Measurements from ENCODE around the gene PPP4R1.

The PPP4R1 gene

DNA sequence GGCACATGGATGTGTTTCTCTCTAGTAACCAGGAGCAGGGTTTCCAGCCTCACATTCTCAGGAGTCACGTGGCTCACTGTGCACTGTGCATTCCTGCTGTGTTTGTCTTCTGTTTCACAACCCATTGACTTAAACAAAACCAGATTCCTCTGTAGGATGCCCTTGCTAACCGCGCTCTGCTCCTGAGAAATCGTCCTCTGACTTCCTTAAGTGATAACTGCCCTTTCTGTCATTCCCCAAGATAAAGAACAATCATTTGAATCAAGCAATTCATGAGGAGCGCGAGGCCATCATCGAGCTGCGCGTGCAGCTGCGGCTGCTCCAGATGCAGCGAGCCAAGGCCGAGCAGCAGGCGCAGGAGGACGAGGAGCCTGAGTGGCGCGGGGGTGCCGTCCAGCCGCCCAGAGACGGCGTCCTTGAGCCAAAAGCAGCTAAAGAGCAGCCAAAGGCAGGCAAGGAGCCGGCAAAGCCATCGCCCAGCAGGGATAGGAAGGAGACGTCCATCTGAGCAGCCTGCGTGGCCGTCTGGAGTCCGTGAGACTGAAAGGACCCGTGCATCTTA is 78.8 kb downstream of the PPP4R1 start:
- TF ChIP-seq GATA2 (IDR thresholded peaks at IDR 0.05; ENCODE audit: low read depth, low read length) (no peak), GATA3 (IDR thresholded peaks at IDR 0.05; ENCODE audit: low read depth, low read length) (no peak)

DNA sequence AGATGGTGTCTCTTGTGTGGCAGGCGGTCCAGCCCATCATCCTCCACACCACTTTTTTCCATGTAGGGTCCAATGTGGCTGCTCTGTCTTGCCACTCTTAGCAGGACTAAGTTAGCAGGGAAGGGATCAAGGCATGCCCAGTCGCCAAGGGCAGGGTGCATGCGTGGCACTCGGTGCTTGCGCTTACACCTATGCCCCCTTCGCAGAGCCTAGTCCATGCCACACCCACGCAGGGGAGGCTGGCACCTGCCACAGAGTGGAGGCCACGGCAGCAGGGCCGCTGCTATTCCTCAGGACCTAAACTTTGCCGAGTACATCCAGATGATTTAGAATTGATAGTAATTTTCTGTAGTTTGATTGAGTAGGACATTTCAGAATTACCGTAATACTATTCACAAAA is 79.5 kb downstream of the PPP4R1 start:
- TF ChIP-seq GATA2 (IDR thresholded peaks at IDR 0.05; ENCODE audit: low read depth, low read length), result no peak
- TF ChIP-seq GATA3 (IDR thresholded peaks at IDR 0.05; ENCODE audit: low read depth, low read length), result no peak

DNA sequence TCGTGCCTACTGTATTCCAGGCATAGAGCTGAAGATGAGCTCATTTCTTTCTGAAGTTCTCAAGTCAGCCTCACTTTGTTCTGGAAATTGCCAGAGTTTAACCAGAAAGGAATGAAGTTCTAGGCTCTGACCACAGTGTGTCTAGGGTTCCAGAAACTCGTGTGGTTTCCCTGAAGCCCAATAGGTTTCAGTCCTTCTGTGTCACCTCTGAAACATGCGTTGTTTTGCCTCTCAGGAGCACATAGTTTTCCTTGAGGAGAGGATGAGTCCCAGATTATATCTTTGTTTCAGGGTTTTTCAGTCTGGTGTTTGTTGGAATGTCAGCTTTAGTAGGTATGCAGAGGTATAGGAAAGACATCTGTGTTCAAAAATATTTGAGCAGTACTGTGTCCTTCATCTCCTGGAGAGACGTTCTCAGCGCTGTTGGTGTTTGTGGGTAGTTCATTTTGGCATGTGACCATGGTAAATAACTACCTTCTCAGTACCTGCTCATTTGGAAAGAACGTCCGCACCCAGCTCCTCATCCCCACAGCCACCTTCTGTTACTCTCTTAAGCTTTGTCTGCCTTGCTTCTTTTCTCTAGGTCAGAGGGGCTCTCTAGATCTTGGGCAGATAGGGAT is 82.5 kb downstream of the PPP4R1 start:
- TF ChIP-seq GATA3 (IDR thresholded peaks at IDR 0.05; ENCODE audit: low read depth, low read length) (no peak), GATA2 (IDR thresholded peaks at IDR 0.05; ENCODE audit: low read depth, low read length) (no peak)

DNA sequence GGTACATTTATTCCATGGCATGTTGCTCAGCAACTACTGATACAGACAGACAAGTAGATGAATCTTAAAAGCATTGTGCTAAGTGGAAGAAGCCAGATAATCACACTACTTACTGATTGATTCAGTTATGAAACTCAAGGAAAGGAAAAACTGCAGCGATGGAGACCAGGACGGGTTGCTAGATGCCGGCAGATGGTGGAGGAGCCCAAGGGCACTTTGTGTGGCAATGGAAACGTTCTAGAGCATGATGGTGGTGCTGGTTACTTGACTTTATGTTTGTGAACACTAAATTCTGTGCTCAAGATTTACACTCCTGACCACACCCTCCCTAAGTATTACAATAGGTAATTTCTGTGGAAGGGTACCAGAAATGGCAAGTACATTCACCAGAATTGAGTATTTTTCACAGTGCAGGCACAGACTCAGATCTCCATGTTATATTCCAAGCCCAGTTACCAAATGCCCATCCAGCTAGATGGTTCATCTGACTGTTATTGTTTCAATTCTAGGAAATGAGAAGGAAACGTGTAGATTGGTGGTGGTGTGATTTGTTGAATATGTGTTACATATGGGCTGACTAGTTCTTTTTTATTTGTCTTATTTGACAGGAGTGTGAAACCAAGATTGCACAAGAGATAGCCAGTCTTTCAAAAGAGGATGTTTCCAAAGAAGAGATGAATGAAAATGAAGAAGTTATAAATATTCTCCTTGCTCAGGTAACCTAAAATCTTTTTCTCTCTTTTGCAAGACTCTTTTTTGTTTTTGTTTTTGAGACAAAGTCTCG is 83.9 kb downstream of the PPP4R1 start:
- TF ChIP-seq GATA3 (IDR thresholded peaks at IDR 0.05; ENCODE audit: low read depth, low read length) (no peak), GATA2 (IDR thresholded peaks at IDR 0.05; ENCODE audit: low read depth, low read length) (no peak)

DNA sequence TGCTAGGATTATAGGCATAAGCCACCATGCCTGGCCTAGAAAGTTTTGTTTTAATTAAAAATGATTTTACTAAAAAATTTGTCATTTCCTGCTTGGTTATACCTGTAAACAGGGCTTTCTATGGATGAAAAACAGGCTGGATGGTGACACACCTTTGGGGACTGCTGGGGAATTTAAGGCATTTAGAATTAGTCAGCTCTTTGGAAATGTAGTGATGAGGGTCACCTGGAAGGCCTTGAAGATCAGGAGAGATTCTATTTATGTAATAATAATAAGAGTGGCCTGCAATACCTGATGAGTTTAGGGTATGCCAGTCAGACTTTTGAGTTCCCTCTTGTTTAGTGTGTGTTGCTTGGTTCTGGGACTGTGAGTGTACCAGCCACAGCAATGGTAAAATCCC is 87.9 kb downstream of the PPP4R1 start:
- TF ChIP-seq GATA3 (IDR thresholded peaks at IDR 0.05; ENCODE audit: low read depth, low read length), result no peak
- TF ChIP-seq GATA2 (IDR thresholded peaks at IDR 0.05; ENCODE audit: low read depth, low read length), result no peak

DNA sequence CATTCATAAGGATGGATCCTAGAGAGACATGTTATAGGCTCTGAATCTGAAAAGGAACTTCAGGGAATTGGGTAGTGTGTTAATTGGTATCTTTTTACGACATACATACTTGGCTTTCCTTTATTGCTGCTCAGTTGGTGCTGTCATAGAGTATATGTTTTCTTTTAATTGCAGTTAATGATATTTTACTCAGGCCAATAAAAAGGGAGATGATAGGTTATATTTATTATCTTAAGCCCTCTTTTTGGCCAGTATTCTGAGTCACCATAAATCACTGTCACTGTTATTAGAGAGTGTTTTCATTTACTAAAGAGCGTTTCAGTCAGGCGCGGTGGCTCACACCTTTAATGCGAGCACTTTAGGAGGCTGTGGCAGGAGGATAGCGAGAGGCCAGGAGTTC is 91.4 kb downstream of the PPP4R1 start:
- TF ChIP-seq GATA3 (IDR thresholded peaks at IDR 0.05; ENCODE audit: low read depth, low read length) (no peak), GATA2 (IDR thresholded peaks at IDR 0.05; ENCODE audit: low read depth, low read length) (no peak)

DNA sequence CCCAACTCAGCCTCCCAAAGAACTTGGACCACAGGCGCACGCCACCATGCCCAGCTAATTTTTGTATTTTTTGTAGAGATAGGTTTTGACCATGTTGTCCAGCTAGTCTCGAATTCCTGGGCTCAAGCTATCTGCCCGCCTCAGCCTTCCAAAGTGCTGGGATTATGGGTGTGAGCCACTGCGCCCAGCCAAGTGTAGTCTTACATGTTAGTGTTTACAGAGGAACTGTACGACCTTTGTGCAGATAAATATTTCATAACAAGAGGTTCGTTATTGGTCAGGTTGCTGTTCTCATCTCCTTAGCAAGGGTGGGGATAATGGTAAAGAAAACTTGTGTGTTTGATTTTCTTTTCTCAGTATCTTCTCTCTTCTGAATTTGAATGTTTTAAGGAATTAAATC is 92.6 kb downstream of the PPP4R1 start:
- no peak for TF ChIP-seq GATA2 (IDR thresholded peaks at IDR 0.05; ENCODE audit: low read depth, low read length)
- TF ChIP-seq GATA3 (IDR thresholded peaks at IDR 0.05; ENCODE audit: low read depth, low read length), result no peak

DNA sequence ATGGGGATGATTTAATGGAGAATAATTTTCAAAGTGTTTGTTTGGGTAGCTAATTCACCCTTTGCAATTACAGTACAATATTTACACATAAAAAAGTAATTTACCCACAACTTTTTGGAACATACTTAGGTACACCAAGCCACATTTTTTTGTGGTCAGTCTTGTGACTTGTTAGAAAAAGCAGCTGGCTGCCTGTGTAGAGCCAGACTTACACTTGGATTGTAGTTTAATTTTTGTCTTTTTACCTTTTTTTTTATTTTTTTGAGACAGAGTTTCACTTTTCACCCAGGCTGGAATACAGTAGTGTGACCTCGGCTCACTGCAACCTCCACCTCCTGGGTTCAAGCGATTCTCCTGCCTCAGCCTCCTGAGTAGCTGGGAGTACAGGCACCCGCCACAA is 93.7 kb downstream of the PPP4R1 start:
- TF ChIP-seq GATA2 (IDR thresholded peaks at IDR 0.05; ENCODE audit: low read depth, low read length) (no peak), GATA3 (IDR thresholded peaks at IDR 0.05; ENCODE audit: low read depth, low read length) (no peak)

DNA sequence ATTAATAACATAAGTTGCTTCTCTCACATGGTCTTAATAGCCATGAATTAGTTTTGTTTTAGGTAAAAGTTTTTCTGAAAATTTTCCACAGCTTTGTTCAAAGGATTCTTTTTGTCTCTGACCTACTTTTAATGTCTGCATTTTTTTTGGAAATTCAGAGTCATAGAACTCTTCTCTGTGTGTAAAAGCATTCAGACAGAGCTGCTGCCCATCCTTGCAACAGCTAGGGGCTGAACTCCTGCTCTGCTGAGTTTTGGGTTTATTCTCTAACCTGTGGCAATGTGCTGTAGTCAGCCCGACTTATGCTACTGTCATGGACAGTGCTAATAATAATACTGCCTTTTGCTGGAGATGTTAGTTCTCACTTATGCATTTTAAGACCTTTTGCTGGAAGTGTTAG is 95.0 kb downstream of the PPP4R1 start:
- TF ChIP-seq GATA2 (IDR thresholded peaks at IDR 0.05; ENCODE audit: low read depth, low read length), result no peak
- no peak for TF ChIP-seq GATA3 (IDR thresholded peaks at IDR 0.05; ENCODE audit: low read depth, low read length)

DNA sequence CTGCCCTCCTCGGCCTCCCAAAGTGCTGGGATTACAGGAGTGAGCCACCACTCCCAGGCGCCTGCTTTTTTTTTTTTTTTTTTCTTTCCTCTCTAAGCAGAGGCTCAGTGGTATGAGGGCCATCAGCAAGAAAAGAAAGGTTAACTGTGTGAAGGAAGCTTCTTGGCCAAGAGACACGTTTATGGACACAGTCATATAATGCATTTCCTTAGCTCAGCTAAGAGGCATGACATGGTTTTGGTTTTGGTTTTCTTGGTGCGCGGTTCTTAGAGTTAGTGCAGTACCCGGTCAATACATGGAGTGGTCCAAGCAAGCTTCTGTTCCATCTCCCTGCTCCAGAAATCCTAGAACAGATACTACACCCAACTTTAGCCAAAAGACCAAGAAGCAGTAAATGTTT is 96.5 kb downstream of the PPP4R1 start:
- TF ChIP-seq GATA2 (IDR thresholded peaks at IDR 0.05; ENCODE audit: low read depth, low read length), result no peak
- no peak for TF ChIP-seq GATA3 (IDR thresholded peaks at IDR 0.05; ENCODE audit: low read depth, low read length)

DNA sequence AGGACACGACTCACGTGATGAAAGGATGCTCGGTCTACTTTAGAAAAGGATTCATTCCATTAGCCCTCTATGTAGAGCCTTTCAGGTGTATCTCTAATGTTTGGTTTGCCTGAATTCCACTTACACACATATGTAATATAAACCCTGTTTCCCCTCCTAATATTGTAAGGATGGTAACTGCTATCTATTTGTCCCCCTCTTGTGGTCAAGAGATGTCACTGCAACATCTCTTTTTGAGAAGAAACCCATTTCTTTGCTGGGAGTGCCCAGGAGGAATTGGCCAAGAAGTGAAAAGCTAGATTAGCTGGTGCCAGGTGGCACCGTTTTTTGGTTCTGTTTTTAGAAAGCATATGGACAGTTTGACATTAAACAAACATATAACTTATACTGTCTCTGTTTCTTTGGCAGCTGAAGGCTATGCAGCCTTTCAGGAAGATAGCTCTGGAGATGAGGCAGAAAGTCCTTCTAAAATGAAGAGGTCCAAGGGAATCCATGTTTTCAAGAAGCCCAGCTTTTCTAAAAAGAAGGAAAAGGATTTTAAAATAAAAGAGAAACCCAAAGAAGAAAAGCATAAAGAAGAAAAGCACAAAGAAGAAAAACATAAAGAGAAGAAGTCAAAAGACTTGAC is 97.8 kb downstream of the PPP4R1 start:
- no peak for TF ChIP-seq GATA3 (IDR thresholded peaks at IDR 0.05; ENCODE audit: low read depth, low read length)
- no peak for TF ChIP-seq GATA2 (IDR thresholded peaks at IDR 0.05; ENCODE audit: low read depth, low read length)

DNA sequence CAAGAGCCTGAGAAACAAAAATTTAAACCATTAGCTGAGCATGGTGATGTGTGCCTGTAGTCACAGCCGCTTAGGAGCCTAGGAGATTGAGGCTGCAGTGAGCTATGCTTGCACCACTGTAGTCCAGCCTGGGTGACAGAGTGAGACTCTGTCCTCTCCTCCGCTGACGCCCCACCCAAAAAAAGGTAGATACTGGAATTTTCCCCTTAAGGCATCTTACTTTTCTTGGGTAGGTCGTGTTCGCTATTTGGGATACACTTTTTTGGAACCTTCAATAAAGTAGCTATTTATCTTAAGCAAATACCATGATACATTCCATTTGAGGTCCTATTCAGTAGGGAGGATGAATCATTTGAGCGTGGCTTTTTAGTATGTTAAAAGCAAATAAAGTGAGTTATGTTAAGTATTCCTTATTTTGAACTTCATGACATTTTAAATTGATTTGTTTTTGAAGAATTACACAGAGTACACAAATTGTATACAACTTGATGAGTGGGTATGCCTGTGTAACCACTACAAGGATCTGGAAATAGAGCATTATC is 100.3 kb downstream of the PPP4R1 start:
- TF ChIP-seq GATA2 (IDR thresholded peaks at IDR 0.05; ENCODE audit: low read depth, low read length) (no peak), GATA3 (IDR thresholded peaks at IDR 0.05; ENCODE audit: low read depth, low read length) (no peak)

DNA sequence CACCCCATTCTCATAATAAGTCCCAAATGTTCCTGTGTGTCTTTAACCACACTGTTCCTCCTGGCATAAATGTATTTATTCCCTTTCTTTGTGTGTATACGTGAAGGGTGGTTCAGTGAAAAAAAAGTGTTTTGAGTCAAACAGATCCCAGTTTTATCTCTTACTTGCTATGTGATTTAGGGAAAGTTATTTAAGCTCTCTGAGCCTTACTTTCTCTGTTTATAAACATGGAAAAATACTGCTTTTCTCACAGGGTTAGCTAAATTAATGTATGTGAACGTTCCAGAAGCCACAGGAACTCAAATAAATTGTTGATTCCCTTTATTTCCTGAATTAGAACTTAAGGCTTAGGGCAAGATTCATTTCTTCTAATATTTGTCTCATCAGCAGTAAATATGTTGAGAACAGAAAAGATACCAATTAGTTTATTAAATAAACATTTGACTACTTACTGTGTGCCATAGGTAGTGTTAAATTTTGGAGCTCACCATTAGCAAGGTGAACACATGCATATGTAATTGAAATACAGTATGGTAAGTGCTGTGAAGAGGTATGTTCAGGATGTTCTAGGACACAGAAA is 105.8 kb downstream of the PPP4R1 start:
- TF ChIP-seq GATA3 (IDR thresholded peaks at IDR 0.05; ENCODE audit: low read depth, low read length), result no peak
- TF ChIP-seq GATA2 (IDR thresholded peaks at IDR 0.05; ENCODE audit: low read depth, low read length), result no peak

DNA sequence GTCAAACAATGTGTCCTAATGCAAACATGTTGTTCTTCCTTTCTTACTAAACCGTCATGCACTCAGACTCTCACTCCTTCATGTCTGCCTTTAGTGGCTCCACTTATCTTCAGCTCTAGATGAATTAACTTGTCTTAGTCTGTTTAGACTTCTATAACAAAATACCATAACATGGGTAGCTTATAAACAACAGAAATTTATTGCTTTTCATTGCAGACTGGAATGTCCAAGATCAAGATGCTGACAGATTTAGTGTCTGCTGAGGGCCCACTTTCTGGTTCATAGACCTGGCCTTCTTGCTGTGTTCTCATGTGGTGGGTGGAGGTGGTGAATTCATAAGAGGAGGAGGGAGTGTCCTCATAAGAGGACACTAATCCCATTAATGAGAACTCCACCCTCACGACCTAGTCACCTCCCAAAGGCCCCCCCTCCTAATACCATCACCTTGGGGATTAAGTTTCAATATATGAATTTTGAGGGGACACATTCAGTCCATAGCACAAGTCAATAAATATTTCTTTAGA is 106.7 kb downstream of the PPP4R1 start:
- no peak for TF ChIP-seq GATA2 (IDR thresholded peaks at IDR 0.05; ENCODE audit: low read depth, low read length)

All from SH-SY5Y (cell line).